Skin epidermis (tissue), 12 donors: Measurements from ENCODE around the gene TXNL1.
A peak's percentile ranks its signal among the peaks of the same experiment; 100 is the strongest.

Experiments
- H3K27ac ChIP-seq, 21 experiments: fragments of 200-600 bp; sonication (generic) in 11 of 21; one replicate each; pipeline ENCODE4 v1.5.0; 2020; ENCODE audit warnings: mild to moderate bottlenecking in 3 of 21, inconsistent platforms in 2 of 21, moderate library complexity in 2 of 21
- H3K4me3 ChIP-seq, 7 experiments: fragments of 200-600 bp; sonication (generic) in 2 of 7; one replicate each; pipeline ENCODE4 v1.5.0; 2020; ENCODE audit warnings: inconsistent platforms in 2 of 7, mild to moderate bottlenecking in 2 of 7, moderate library complexity in 1 of 7

Gene TXNL1

GRCh38 chr18:56647951-56648893 is 9.8 kb upstream of the TXNL1 start:
- no peak overlapping the region for H3K4me3 ChIP-seq
- H3K27ac ChIP-seq = peak overlapping the region in 2 of 21 experiments; percentile 10 to 23

GRCh38 chr18:56647071-56647470 is 8.7 kb upstream of the TXNL1 start:
- H3K27ac ChIP-seq = no peak overlapping the region

GRCh38 chr18:56645415-56646016 is 7.1 kb upstream of the TXNL1 start:
- Histone ChIP-seq H3K4me3 (no peak overlapping the region), H3K27ac (no peak overlapping the region)

More at GRCh38 chr18:56647071-56647470, 8.7 kb upstream of the TXNL1 start:
- no peak overlapping the region for H3K4me3 ChIP-seq

- H3K4me3 ChIP-seq = no peak overlapping the region
- H3K27ac ChIP-seq = no peak overlapping the region
Observed at GRCh38 chr18:56643381-56643780, 5.0 kb upstream of the TXNL1 start.

- H3K4me3 ChIP-seq = no peak overlapping the region
- H3K27ac ChIP-seq = no peak overlapping the region
Observed at GRCh38 chr18:56641714-56642337, 3.4 kb upstream of the TXNL1 start.

GRCh38 chr18:56639571-56639970 is 1.2 kb upstream of the TXNL1 start:
- H3K4me3 ChIP-seq = peak overlapping the region in 1 of 7 experiments; percentile 77
- H3K27ac ChIP-seq = peak overlapping the region in 3 of 21 experiments; percentile 96 to 98 (median 97)

- peak overlapping the region in 20 of 21 experiments; percentile 58 to 100 (median 97) for H3K27ac ChIP-seq
- peak overlapping the region; percentile 60 to 97 (median 79) for H3K4me3 ChIP-seq
Observed at GRCh38 chr18:56639104-56639381, 651 bp upstream of the TXNL1 start.

- Histone ChIP-seq H3K4me3 (peak overlapping the region; percentile 60 to 97 (median 79)), H3K27ac (peak overlapping the region; percentile 86 to 100 (median 97))
Observed at GRCh38 chr18:56637711-56638231, 621 bp downstream of the TXNL1 start.

GRCh38 chr18:56637176-56637575 is 1.2 kb downstream of the TXNL1 start:
- Histone ChIP-seq H3K4me3 (peak overlapping the region; percentile 60 to 97 (median 79)), H3K27ac (peak overlapping the region in 16 of 21 experiments; percentile 89 to 100 (median 98))

GRCh38 chr18:56635007-56635406 is 3.4 kb downstream of the TXNL1 start:
- no peak overlapping the region for H3K4me3 ChIP-seq

GRCh38 chr18:56632070-56633022 is 6.0 kb downstream of the TXNL1 start:
- H3K27ac ChIP-seq = peak overlapping the region in 1 of 21 experiments; percentile 22
- H3K4me3 ChIP-seq = no peak overlapping the region

More at GRCh38 chr18:56635007-56635406, 3.4 kb downstream of the TXNL1 start:
- H3K27ac ChIP-seq = no peak overlapping the region

- no peak overlapping the region for H3K4me3 ChIP-seq
- no peak overlapping the region for H3K27ac ChIP-seq
Observed at GRCh38 chr18:56627991-56628390, 10.4 kb downstream of the TXNL1 start.

GRCh38 chr18:56615738-56616520 is 22.5 kb downstream of the TXNL1 start:
- Histone ChIP-seq H3K4me3 (no peak overlapping the region), H3K27ac (no peak overlapping the region)

GRCh38 chr18:56606618-56607017 is 31.8 kb downstream of the TXNL1 start:
- Histone ChIP-seq H3K27ac (no peak overlapping the region), H3K4me3 (no peak overlapping the region)

GRCh38 chr18:56598422-56598821 is 40.0 kb downstream of the TXNL1 start:
- Histone ChIP-seq H3K4me3 (no peak overlapping the region), H3K27ac (no peak overlapping the region)

GRCh38 chr18:56593906-56594305 is 44.5 kb downstream of the TXNL1 start:
- Histone ChIP-seq H3K27ac (no peak overlapping the region), H3K4me3 (no peak overlapping the region)

GRCh38 chr18:56580026-56580425 is 58.4 kb downstream of the TXNL1 start:
- Histone ChIP-seq H3K27ac (no peak overlapping the region), H3K4me3 (no peak overlapping the region)

GRCh38 chr18:56579451-56579850 is 58.9 kb downstream of the TXNL1 start:
- Histone ChIP-seq H3K4me3 (no peak overlapping the region), H3K27ac (no peak overlapping the region)
